ENCODE measurements around the gene NAXD.

DNA sequence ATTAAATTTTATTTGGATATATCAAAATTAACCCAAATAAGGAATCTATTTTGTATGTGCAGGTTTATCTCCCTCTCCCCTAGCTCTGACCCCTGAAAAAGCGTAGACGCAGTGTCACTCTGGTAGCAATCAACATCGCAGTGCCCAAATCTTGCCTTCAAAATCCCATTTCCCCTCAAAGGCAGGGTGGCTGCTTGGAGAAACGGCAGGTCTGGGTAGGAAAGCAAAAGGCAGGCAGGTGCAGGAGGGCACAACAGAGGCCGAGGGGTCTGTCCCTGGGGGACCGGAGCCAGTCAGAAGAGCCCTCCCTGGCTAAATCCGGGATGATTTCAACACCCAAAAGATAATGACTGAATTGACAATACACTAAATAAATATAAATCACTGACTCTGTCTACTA is 41.9 kb downstream of the NAXD start:
- no peak for TF ChIP-seq POLR2A (IDR thresholded peaks at IDR 0.05; ENCODE audit: low read length)
- TF ChIP-seq GATA1 (IDR thresholded peaks at IDR 0.05; ENCODE audit: low read depth, low read length) = no peak
